ENCODE measurements around the gene CNTNAP5. TPM values are rescaled to one million over a fixed set of nuclear protein-coding genes. Genes with fewer than 3 reads are reported as not detected.

Gene CNTNAP5
- total RNA-seq, 1 donor from 2014 or later = 5.0 TPM

GRCh38 chr2:124961132-124961531 lies 936.0 kb downstream of the CNTNAP5 start:
- no peak for TF ChIP-seq CTCF (conservative IDR thresholded peaks at IDR 0.05)
- DNase-seq (ENCODE audit: extremely low spot score, unreplicated experiment) = no peak
- no peak overlapping the region for H3K27ac Mint-ChIP-seq
- no peaks in the 10 kb centered on the region for H3K27me3 Mint-ChIP-seq
- H3K4me1 Mint-ChIP-seq (ENCODE audit: unreplicated experiment) = no peaks in the 10 kb centered on the region
- H3K4me3 Mint-ChIP-seq = no peak overlapping the region
- H3K9me3 Mint-ChIP-seq = no peaks in the 10 kb centered on the region
- no peaks in the 10 kb centered on the region for H3K36me3 Mint-ChIP-seq

Data from type B pancreatic cell (in vitro differentiated cells).